ENCODE results near the gene CEP126.

The CEP126 gene

GRCh38 chr11:101914341-101914737 is 471 bp upstream of the CEP126 start:
- DNase-seq (ENCODE audit: low spot score) (no peak), ATAC-seq (ENCODE audit: low read depth) (no peak)
- Histone ChIP-seq H3K36me3 (ENCODE audit: low read depth) (no peaks in the 10 kb centered on the region), H3K4me1 (ENCODE audit: insufficient read depth, poor library complexity, severe bottlenecking) (peaks cover 12% of the 10 kb centered on the region), H3K4me3 (ENCODE audit: severe bottlenecking) (peak overlapping the region; percentile 80), H3K27ac (ENCODE audit: poor library complexity, severe bottlenecking) (peak overlapping the region; percentile 61), H3K9me3 (ENCODE audit: severe bottlenecking) (no peaks in the 10 kb centered on the region), H3K27me3 (ENCODE audit: insufficient read depth, poor library complexity, severe bottlenecking) (no peaks in the 10 kb centered on the region)
- TF ChIP-seq, protein P1, sequence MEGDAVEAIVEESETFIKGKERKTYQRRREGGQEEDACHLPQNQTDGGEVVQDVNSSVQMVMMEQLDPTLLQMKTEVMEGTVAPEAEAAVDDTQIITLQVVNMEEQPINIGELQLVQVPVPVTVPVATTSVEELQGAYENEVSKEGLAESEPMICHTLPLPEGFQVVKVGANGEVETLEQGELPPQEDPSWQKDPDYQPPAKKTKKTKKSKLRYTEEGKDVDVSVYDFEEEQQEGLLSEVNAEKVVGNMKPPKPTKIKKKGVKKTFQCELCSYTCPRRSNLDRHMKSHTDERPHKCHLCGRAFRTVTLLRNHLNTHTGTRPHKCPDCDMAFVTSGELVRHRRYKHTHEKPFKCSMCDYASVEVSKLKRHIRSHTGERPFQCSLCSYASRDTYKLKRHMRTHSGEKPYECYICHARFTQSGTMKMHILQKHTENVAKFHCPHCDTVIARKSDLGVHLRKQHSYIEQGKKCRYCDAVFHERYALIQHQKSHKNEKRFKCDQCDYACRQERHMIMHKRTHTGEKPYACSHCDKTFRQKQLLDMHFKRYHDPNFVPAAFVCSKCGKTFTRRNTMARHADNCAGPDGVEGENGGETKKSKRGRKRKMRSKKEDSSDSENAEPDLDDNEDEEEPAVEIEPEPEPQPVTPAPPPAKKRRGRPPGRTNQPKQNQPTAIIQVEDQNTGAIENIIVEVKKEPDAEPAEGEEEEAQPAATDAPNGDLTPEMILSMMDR (IDR thresholded peaks at IDR 0.05; ENCODE audit: poor library complexity, severe bottlenecking) = no peak

DNA sequence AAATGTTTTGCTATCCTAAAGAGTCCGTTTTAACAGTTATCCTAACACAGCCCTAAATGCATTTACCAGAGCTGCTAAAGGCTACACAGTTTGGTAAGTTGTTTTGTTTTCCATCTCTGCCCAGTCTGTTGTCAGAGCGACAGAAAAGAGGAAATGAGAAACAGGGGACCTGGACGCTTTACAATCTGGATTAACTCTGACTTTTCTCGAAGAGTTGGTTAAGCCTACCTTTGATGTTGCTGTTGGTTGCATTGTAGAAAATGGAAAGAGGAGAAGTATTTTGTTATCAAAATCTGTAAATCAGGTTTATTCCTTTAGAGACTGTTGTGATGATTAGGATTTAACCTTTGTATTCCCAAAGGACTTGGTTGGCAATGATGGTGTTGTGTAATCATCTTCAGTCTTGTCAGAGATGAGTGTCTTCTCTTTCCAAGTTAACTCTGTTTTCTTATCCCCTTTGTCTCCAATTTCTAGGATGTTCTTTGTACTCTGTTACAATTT is 1.0 kb downstream of the CEP126 start:
- TF ChIP-seq, protein P1 (IDR thresholded peaks at IDR 0.05; ENCODE audit: poor library complexity, severe bottlenecking) = no peak
- no peaks in the 10 kb centered on the region for H3K36me3 ChIP-seq (ENCODE audit: low read depth)
- H3K4me1 ChIP-seq (ENCODE audit: insufficient read depth, poor library complexity, severe bottlenecking) = peaks cover 12% of the 10 kb centered on the region
- no peaks in the 10 kb centered on the region for H3K27me3 ChIP-seq (ENCODE audit: insufficient read depth, poor library complexity, severe bottlenecking)
- DNase-seq (ENCODE audit: low spot score) (no peak), ATAC-seq (ENCODE audit: low read depth) (no peak)
- H3K9me3 ChIP-seq (ENCODE audit: severe bottlenecking) = no peaks in the 10 kb centered on the region
- peak overlapping the region; percentile 80 for H3K4me3 ChIP-seq (ENCODE audit: severe bottlenecking)
- peak overlapping the region; percentile 61 for H3K27ac ChIP-seq (ENCODE audit: poor library complexity, severe bottlenecking)

DNA sequence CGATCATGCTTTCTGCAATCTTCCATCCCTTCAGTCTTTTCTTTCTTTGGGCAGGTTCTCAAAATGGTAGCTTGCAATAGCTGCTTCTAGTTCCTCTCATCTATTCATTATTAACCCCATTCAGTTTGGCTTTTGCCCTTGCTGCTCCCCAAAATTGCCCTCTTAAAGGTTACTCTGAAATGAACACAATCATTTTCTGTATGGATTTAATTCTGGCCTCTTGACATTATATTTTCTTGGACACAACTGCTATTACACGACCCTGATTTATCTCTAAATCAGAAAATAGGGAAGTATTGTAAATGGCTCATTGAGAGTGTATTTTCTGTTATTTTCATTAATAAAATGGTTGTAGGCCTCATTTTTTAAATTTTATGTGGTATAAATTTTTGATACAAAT is 1.6 kb downstream of the CEP126 start, which contains the start of gene ANGPTL5:
Gene ANGPTL5 (minus strand): TSS at position 101 of the 400 bp plus-strand sequence. CDS start 8,613 bp downstream, outside the sequence.
- peak within 1 kb of the TSS; percentile 80 for H3K4me3 ChIP-seq (ENCODE audit: severe bottlenecking)
- H3K36me3 ChIP-seq (ENCODE audit: low read depth) = no peaks in the 10 kb centered on the region
- H3K27me3 ChIP-seq (ENCODE audit: insufficient read depth, poor library complexity, severe bottlenecking) = no peaks in the 10 kb centered on the region
- no peak for DNase-seq (ENCODE audit: low spot score)
- TF ChIP-seq, protein P1 (IDR thresholded peaks at IDR 0.05; ENCODE audit: poor library complexity, severe bottlenecking) = no peak
- no peak for ATAC-seq (ENCODE audit: low read depth)
- H3K27ac ChIP-seq (ENCODE audit: poor library complexity, severe bottlenecking) = peak within 1 kb of the TSS; percentile 61
- no peaks in the 10 kb centered on the region for H3K9me3 ChIP-seq (ENCODE audit: severe bottlenecking)
- H3K4me1 ChIP-seq (ENCODE audit: insufficient read depth, poor library complexity, severe bottlenecking) = peaks cover 12% of the 10 kb centered on the region

GRCh38 chr11:101917226-101917625 is 2.4 kb downstream of the CEP126 start:
- ATAC-seq (ENCODE audit: low read depth) (no peak), DNase-seq (ENCODE audit: low spot score) (no peak)
- no peaks in the 10 kb centered on the region for H3K27me3 ChIP-seq (ENCODE audit: insufficient read depth, poor library complexity, severe bottlenecking)
- H3K4me3 ChIP-seq (ENCODE audit: severe bottlenecking) = no peak overlapping the region
- H3K36me3 ChIP-seq (ENCODE audit: low read depth) = no peaks in the 10 kb centered on the region
- H3K27ac ChIP-seq (ENCODE audit: poor library complexity, severe bottlenecking) = no peak overlapping the region
- H3K9me3 ChIP-seq (ENCODE audit: severe bottlenecking) = no peaks in the 10 kb centered on the region
- H3K4me1 ChIP-seq (ENCODE audit: insufficient read depth, poor library complexity, severe bottlenecking) = peaks cover 12% of the 10 kb centered on the region
- TF ChIP-seq, protein P1 (IDR thresholded peaks at IDR 0.05; ENCODE audit: poor library complexity, severe bottlenecking) = no peak

DNA sequence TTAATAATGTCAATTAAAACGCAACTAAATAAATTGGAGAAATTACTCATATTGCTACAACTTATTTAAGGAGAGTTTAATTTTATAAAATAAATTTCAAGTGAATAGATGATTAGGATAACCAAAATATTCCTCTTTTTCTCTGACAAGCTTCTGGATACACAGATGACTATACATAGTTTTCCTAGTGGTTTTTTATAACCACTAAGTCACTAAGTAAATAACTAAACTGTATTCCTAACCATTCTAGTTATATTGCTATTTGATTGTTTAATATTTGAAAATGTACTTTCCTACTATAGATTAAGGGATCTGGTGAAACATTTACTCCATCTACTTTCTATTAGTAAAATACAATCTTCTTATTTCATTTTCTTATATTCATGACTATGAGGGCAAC is 6.2 kb downstream of the CEP126 start:
- Histone ChIP-seq H3K27me3 (ENCODE audit: insufficient read depth, poor library complexity, severe bottlenecking) (no peaks in the 10 kb centered on the region), H3K4me1 (ENCODE audit: insufficient read depth, poor library complexity, severe bottlenecking) (peaks cover 9% of the 10 kb centered on the region), H3K27ac (ENCODE audit: poor library complexity, severe bottlenecking) (no peak overlapping the region), H3K4me3 (ENCODE audit: severe bottlenecking) (no peak overlapping the region), H3K36me3 (ENCODE audit: low read depth) (no peaks in the 10 kb centered on the region), H3K9me3 (ENCODE audit: severe bottlenecking) (no peaks in the 10 kb centered on the region)
- TF ChIP-seq, protein P1 (IDR thresholded peaks at IDR 0.05; ENCODE audit: poor library complexity, severe bottlenecking) = no peak
- ATAC-seq (ENCODE audit: low read depth) = no peak
- DNase-seq (ENCODE audit: low spot score) = no peak

Data from RWPE2 (cell line).